Heart right ventricle (tissue), 16 donors: ENCODE measurements around the gene SCGB3A1. TPM values are rescaled to one million over a fixed set of nuclear protein-coding genes. Genes with fewer than 3 reads are reported as not detected.

Experiments
- ATAC-seq, 8 donors: fragments of 200-7000 bp; cut with Tn5 transposase; one replicate each; pipeline ENCODE4 v1.9.1; 2020; ENCODE audit warnings: mild to moderate bottlenecking in 8 of 8, moderate library complexity in 8 of 8, moderate number of reproducible peaks in 1 of 8
- DNase-seq, 2 donors: peaks; one replicate each; pipeline ENCODE4 v3.0.0-alpha.2; 2020
- H3K27ac ChIP-seq, 10 donors: fragments of 200-600 bp; sonication (generic) in 2 of 10; one replicate each; pipeline versions ENCODE4 v1.5.0 to v1.8.0; 2020 to 2022; ENCODE audit warnings: mild to moderate bottlenecking in 3 of 10
- H3K27me3 ChIP-seq, 7 donors: fragments of 200-600 bp; one replicate each; pipeline ENCODE4 v1.8.0; 2021 to 2022; ENCODE audit warnings: mild to moderate bottlenecking in 2 of 7
- H3K36me3 ChIP-seq, 9 donors: fragments of 200-600 bp; sonication (generic) in 1 of 9; one replicate each; pipeline versions ENCODE4 v1.5.0 to v1.8.0; 2020 to 2022; ENCODE audit warnings: mild to moderate bottlenecking in 2 of 9
- H3K4me1 ChIP-seq, 9 donors: fragments of 200-600 bp; sonication (generic) in 1 of 9; one replicate each; pipeline versions ENCODE4 v1.5.0 to v1.8.0; 2020 to 2022; ENCODE audit warnings: mild to moderate bottlenecking in 4 of 9
- H3K4me3 ChIP-seq, 10 donors: fragments of 200-600 bp; sonication (generic) in 2 of 10; one replicate each; pipeline versions ENCODE4 v1.5.0 to v1.8.0; 2020 to 2022; ENCODE audit warnings: mild to moderate bottlenecking in 7 of 10, moderate library complexity in 2 of 10
- H3K9me3 ChIP-seq, 11 donors: fragments of 200-600 bp in 10 of 11; sonication (generic) in 2 of 11; one replicate each; pipeline versions ENCODE4 v1.5.0 to v1.8.0; 2013 to 2022; ENCODE audit warnings: mild to moderate bottlenecking in 2 of 11, control low read depth in 1 of 11, moderate library complexity in 1 of 11
- CTCF ChIP-seq, 9 donors: fragments of 200-600 bp; sonication (generic) in 2 of 9; IDR thresholded peaks; one replicate each; pipeline versions ENCODE4 v1.5.0 to v1.8.0; 2021 to 2022; ENCODE audit warnings: antibody characterized with exemption in 9 of 9, mild to moderate bottlenecking in 5 of 9, moderate library complexity in 1 of 9
- WGBS, 2 donors: extraction: QIAGEN DNeasy Blood & Tissue Kit; methylation state at CpG; one replicate each; pipeline ENCODE4 v1.1.7; 2013; ENCODE audit warnings: inconsistent platforms in 1 of 2; 5-methylcytosine and 5-hydroxymethylcytosine counted together
- intact Hi-C, 10 donors: fragments of 100-400 bp; cut with DNase I; formaldehyde crosslinking; loops; one replicate each; pipeline versions ENCODE4 v1.11.1 to v1.14.2; 2022
- polyA plus RNA-seq, 2 donors: library from polyadenylated mRNA; stranded (reverse); fragments of 200-250 nt; gene quantifications; one replicate each; pipeline ENCODE4 v1.2.3, GENCODE V29; 2013
- total RNA-seq, 10 donors: library from RNA; stranded (reverse); fragmentation: NEBNext Ultra II Directional in 3 of 10; extraction: Animal tissue kit (Norgen Biotek cat#: 25700) in 3 of 10; gene quantifications; one replicate each; pipeline versions ENCODE4 v1.2.1 to v1.2.4, GENCODE V29; 2021 to 2023
- donor health status: Arrhythmogenic right ventricular cardiomyopathy.
- donor health status: ischemic (EF 13 %, LVEDD 7.1; RV severe dilation, severe dysfunction).
- donor health status: healthy with polysubstance abuse.
- donor health status: DM: no; HTN: yes; CAD: no.
- donor health status: DM: no; HTN: no; CAD: no.
- donor health status: ischemic (EF 25% LVEDD 6.9; RV normal size, moderate dysfunction).
- donor health status: ischemic (EF 25% LVEDD 5.7; RV mildly dilated, moderate dysfunction).
- donor health status: healthy.
- donor health status: DM: yes; HTN: yes; CAD: no.
- donor health status: Ischemic cardiomyopathy.
- donor health status: ischemic (EF 35%, LVEDD 5.7; RV mildly dilated, moderate dysfunction).
- donor health status: nonischemic (EF 11% LVEDD 7.7; RV severe dilation, severe dysfunction).
- donor health status: DM: yes; HTN: yes; CAD: no.
- donor health status: PGD.
- donor health status: ischemic (EF 29% LVEDD 5.4; RV normal size, mild dysfunction).
- donor health status: nonischemic (EF 23%, LVEDD 6.1; RV moderate dilation, normal function).

Gene SCGB3A1
- total and polyA plus RNA-seq, 12 donors, result 0.38 to 0.88 (median 0.53) TPM; not detected in 7

- Histone ChIP-seq H3K4me1 (no peaks in the 10 kb centered on the region), H3K27ac (no peak overlapping the region), H3K4me3 (no peak overlapping the region), H3K9me3 (no peaks in the 10 kb centered on the region), H3K36me3 (no peaks in the 10 kb centered on the region), H3K27me3 (peaks cover 0 to 7% (median 0%) of the 10 kb centered on the region in 7 donors)
- intact Hi-C loops, result no loop called here
- ATAC-seq (no peak), DNase-seq (no peak)
- WGBS, 2 donors, result 93% methylated on average over 19 of the region's 19 CpGs
- TF ChIP-seq CTCF (IDR thresholded peaks at IDR 0.05), result no peak
These were observed 11.8 kb upstream of the SCGB3A1 start for GRCh38 chr5:180603076-180603594.

- ATAC-seq, result no peak
- H3K27ac ChIP-seq, result no peak overlapping the region
- no peak overlapping the region for H3K4me3 ChIP-seq
- 65% methylated on average over 15 of the region's 15 CpGs for WGBS, 2 donors
- peaks cover 0 to 7% (median 0%) of the 10 kb centered on the region in 7 donors for H3K27me3 ChIP-seq
- no peak for DNase-seq
- H3K4me1 ChIP-seq, result no peaks in the 10 kb centered on the region
- TF ChIP-seq CTCF (IDR thresholded peaks at IDR 0.05), result no peak
- no peaks in the 10 kb centered on the region for H3K36me3 ChIP-seq
- intact Hi-C loops, result no loop called here
- H3K9me3 ChIP-seq, result no peaks in the 10 kb centered on the region
These were observed 11.3 kb upstream of the SCGB3A1 start for GRCh38 chr5:180602481-180603075.

- H3K9me3 ChIP-seq, result no peaks in the 10 kb centered on the region
- DNase-seq (peak in 1 of 2 donors; percentile 3), ATAC-seq (no peak)
- no peaks in the 10 kb centered on the region for H3K4me1 ChIP-seq
- no peak overlapping the region for H3K27ac ChIP-seq
- intact Hi-C loops, result no loop called here
- WGBS, 2 donors, result 82 to 86% methylated on average over 36 of the region's 36 CpGs
- no peak overlapping the region for H3K4me3 ChIP-seq
- H3K27me3 ChIP-seq, result peaks cover 0 to 7% (median 0%) of the 10 kb centered on the region in 7 donors
- H3K36me3 ChIP-seq, result no peaks in the 10 kb centered on the region
- no peak for TF ChIP-seq CTCF (IDR thresholded peaks at IDR 0.05)
These were observed 10.5 kb upstream of the SCGB3A1 start for GRCh38 chr5:180601591-180602480.

GRCh38 chr5:180600554-180601041, 9.3 kb upstream of the SCGB3A1 start:
- H3K9me3 ChIP-seq, result no peaks in the 10 kb centered on the region
- peaks cover 0 to 2% (median 0%) of the 10 kb centered on the region in 7 donors for H3K27me3 ChIP-seq
- H3K4me3 ChIP-seq, result no peak overlapping the region
- no peaks in the 10 kb centered on the region for H3K36me3 ChIP-seq
- DNase-seq, result no peak
- intact Hi-C loops, result no loop called here
- WGBS, 2 donors, result 81 to 83% methylated on average over 12 of the region's 12 CpGs
- no peaks in the 10 kb centered on the region for H3K4me1 ChIP-seq
- ATAC-seq, result no peak
- H3K27ac ChIP-seq, result no peak overlapping the region
- no peak for TF ChIP-seq CTCF (IDR thresholded peaks at IDR 0.05)
